Thyroid gland (tissue), 4 donors: ENCODE results near the gene TNIP2. TPM values are rescaled to one million over a fixed set of nuclear protein-coding genes. Genes with fewer than 3 reads are reported as not detected.

ENCODE experiments used
- DNase-seq, 2 donors: peaks; one replicate each; pipeline ENCODE4 v3.0.0-alpha.2; 2019
- H3K27ac ChIP-seq, 3 donors: fragments of 200-600 bp; sonication (generic); 1 replicate in 2 of 3; 2 replicates in 1 of 3; pipeline ENCODE4 v1.5.1; 2016 to 2019; ENCODE audit warnings: mild to moderate bottlenecking in 1 of 3, moderate library complexity in 1 of 3
- H3K27me3 ChIP-seq: fragments of 200-600 bp; sonication (generic); one replicate; pipeline ENCODE4 v1.5.1; 2019
- H3K36me3 ChIP-seq, 2 donors: fragments of 200-600 bp; sonication (generic); one replicate each; pipeline ENCODE4 v1.5.1; 2016 to 2019
- H3K4me1 ChIP-seq, 2 donors: fragments of 200-600 bp; sonication (generic); one replicate each; pipeline ENCODE4 v1.5.1; 2017 to 2019
- H3K4me3 ChIP-seq, 3 donors: fragments of 200-600 bp; sonication (generic); replicated peaks in 1 of 3; 1 replicate in 2 of 3; 2 replicates in 1 of 3; pipeline ENCODE4 v1.5.1; 2016; ENCODE audit warnings: mild to moderate bottlenecking in 1 of 3
- H3K9me3 ChIP-seq: fragments of 200-600 bp; sonication (generic); one replicate; pipeline ENCODE4 v1.5.1; 2017
- CTCF ChIP-seq, 6 experiments: fragments of 200-600 bp in 3 of 6; fragments of 450-650 bp in 3 of 6; sonication (generic) in 3 of 6; IDR thresholded peaks; one replicate each; pipeline ENCODE4 v1.5.1; 2016 to 2019; ENCODE audit warnings: antibody characterized with exemption in 6 of 6, mild to moderate bottlenecking in 2 of 6, inconsistent platforms in 1 of 6, moderate library complexity in 1 of 6
- POLR2A ChIP-seq, 2 donors: fragments of 450-650 bp; IDR thresholded peaks; one replicate each; pipeline ENCODE4 v1.6.1; 2017; ENCODE audit warnings: antibody characterized with exemption in 2 of 2, mild to moderate bottlenecking in 2 of 2, moderate library complexity in 1 of 2
- WGBS, 2 donors: methylation state at CpG; one replicate each; pipeline ENCODE4 v1.1.5; 2017; 5-methylcytosine and 5-hydroxymethylcytosine counted together
- intact Hi-C: fragments of 100-400 bp; cut with DNase I; formaldehyde crosslinking; loops from one replicate; pipeline ENCODE4 v1.15.1; 2023
- total RNA-seq, 4 donors: library from RNA; depleted of rRNA; stranded (reverse); fragments of >200 nt; gene quantifications; one replicate each; pipeline ENCODE4 v1.2.3, GENCODE V29; 2016

The TNIP2 gene
- total RNA-seq, 4 donors from 2014 or later: 44.7 to 65.4 (median 52.2) TPM

GRCh38 chr4:2725380-2725779 lies 30.8 kb downstream of the TNIP2 start:
- 97 to 99% methylated on average over 4 of the region's 4 CpGs for WGBS, 2 donors
- H3K27me3 ChIP-seq: no peaks in the 10 kb centered on the region
- H3K4me3 ChIP-seq: no peak overlapping the region
- no peak overlapping the region for H3K27ac ChIP-seq
- H3K36me3 ChIP-seq: peaks cover 8 to 11% of the 10 kb centered on the region in 2 donors
- no peaks in the 10 kb centered on the region for H3K9me3 ChIP-seq
- DNase-seq: no peak
- TF ChIP-seq POLR2A (IDR thresholded peaks at IDR 0.05) (no peak), CTCF (IDR thresholded peaks at IDR 0.05) (no peak)
- peaks cover 0 to 9% of the 10 kb centered on the region in 2 donors for H3K4me1 ChIP-seq
- intact Hi-C loops: no loop called here

GRCh38 chr4:2723751-2724150 lies 32.4 kb downstream of the TNIP2 start:
- DNase-seq: no peak
- peaks cover 14% of the 10 kb centered on the region in 2 donors for H3K36me3 ChIP-seq

GRCh38 chr4:2722033-2722432 lies 34.1 kb downstream of the TNIP2 start:
- Histone ChIP-seq H3K36me3 (peaks cover 14 to 17% of the 10 kb centered on the region in 2 donors), H3K4me3 (no peak overlapping the region), H3K27me3 (no peaks in the 10 kb centered on the region), H3K4me1 (peaks cover 0 to 9% of the 10 kb centered on the region in 2 donors), H3K9me3 (no peaks in the 10 kb centered on the region), H3K27ac (no peak overlapping the region)
- TF ChIP-seq CTCF (IDR thresholded peaks at IDR 0.05): no peak
- TF ChIP-seq POLR2A (IDR thresholded peaks at IDR 0.05): no peak
- intact Hi-C loops: no loop called here
- WGBS, 2 donors: 94 to 96% methylated on average over 8 to 9 of the region's 9 CpGs
- no peak for DNase-seq

More at GRCh38 chr4:2723751-2724150, 32.4 kb downstream of the TNIP2 start:
- intact Hi-C loops: no loop called here
- TF ChIP-seq POLR2A (IDR thresholded peaks at IDR 0.05) (no peak), CTCF (IDR thresholded peaks at IDR 0.05) (no peak)
- Histone ChIP-seq H3K9me3 (no peaks in the 10 kb centered on the region), H3K4me3 (no peak overlapping the region), H3K27ac (no peak overlapping the region), H3K27me3 (no peaks in the 10 kb centered on the region), H3K4me1 (peaks cover 0 to 9% of the 10 kb centered on the region in 2 donors)
- 93% methylated on average over 3 of the region's 3 CpGs for WGBS, 2 donors

GRCh38 chr4:2721586-2721985 lies 34.5 kb downstream of the TNIP2 start:
- intact Hi-C loops: no loop called here
- DNase-seq: no peak
- Histone ChIP-seq H3K36me3 (peaks cover 14 to 19% of the 10 kb centered on the region in 2 donors), H3K4me3 (no peak overlapping the region), H3K27ac (no peak overlapping the region), H3K27me3 (no peaks in the 10 kb centered on the region), H3K4me1 (peaks cover 0 to 9% of the 10 kb centered on the region in 2 donors), H3K9me3 (no peaks in the 10 kb centered on the region)
- WGBS, 2 donors: 90% methylated on average over 11 of the region's 11 CpGs
- no peak for TF ChIP-seq CTCF (IDR thresholded peaks at IDR 0.05)
- no peak for TF ChIP-seq POLR2A (IDR thresholded peaks at IDR 0.05)

- no peak for DNase-seq
Observed at GRCh38 chr4:2716236-2716635, 39.9 kb downstream of the TNIP2 start.

More at GRCh38 chr4:2716236-2716635, 39.9 kb downstream of the TNIP2 start:
- Histone ChIP-seq H3K27ac (no peak overlapping the region), H3K4me1 (peaks cover 13 to 43% of the 10 kb centered on the region in 2 donors), H3K27me3 (no peaks in the 10 kb centered on the region), H3K4me3 (no peak overlapping the region), H3K36me3 (peaks cover 8 to 22% of the 10 kb centered on the region in 2 donors), H3K9me3 (no peaks in the 10 kb centered on the region)
- no peak for TF ChIP-seq CTCF (IDR thresholded peaks at IDR 0.05)
- no peak for TF ChIP-seq POLR2A (IDR thresholded peaks at IDR 0.05)
- intact Hi-C loops: no loop called here
- 90 to 92% methylated on average over 8 of the region's 8 CpGs for WGBS, 2 donors
